Liver (tissue), 9 donors: ENCODE data around the gene KCNK17. TPM values are rescaled to one million over a fixed set of nuclear protein-coding genes. Genes with fewer than 3 reads are reported as not detected.

Source experiments
- DNase-seq: peaks from one replicate; pipeline ENCODE4 v3.0.0-alpha.2; 2017; ENCODE audit warnings: low spot score
- H3K27ac ChIP-seq, 2 donors: one replicate each; pipeline ENCODE4 v1.7.0; 2013; ENCODE audit warnings: inconsistent platforms in 2 of 2, low read length in 2 of 2, control low read depth in 1 of 2, low read depth in 1 of 2, mild to moderate bottlenecking in 1 of 2
- H3K27me3 ChIP-seq, 4 donors: one replicate each; pipeline versions ENCODE4 v1.6.1 to v1.7.0; 2013; ENCODE audit warnings: low read length in 3 of 4, inconsistent platforms in 1 of 4, mild to moderate bottlenecking in 1 of 4, moderate library complexity in 1 of 4; ENCODE audit not compliant: control insufficient read depth in 4 of 4, insufficient read depth in 4 of 4
- H3K36me3 ChIP-seq, 4 donors: one replicate each; pipeline versions ENCODE4 v1.6.1 to v1.7.0; 2013; ENCODE audit warnings: low read length in 3 of 4, mild to moderate bottlenecking in 3 of 4, low read depth in 1 of 4, moderate library complexity in 1 of 4; ENCODE audit not compliant: control insufficient read depth in 4 of 4, insufficient read depth in 3 of 4
- H3K4me1 ChIP-seq, 4 donors: one replicate each; pipeline versions ENCODE4 v1.6.1 to v1.7.0; 2013; ENCODE audit warnings: low read length in 3 of 4, mild to moderate bottlenecking in 3 of 4, moderate library complexity in 1 of 4; ENCODE audit not compliant: control insufficient read depth in 4 of 4, insufficient read depth in 4 of 4
- H3K4me3 ChIP-seq, 3 donors: one replicate each; pipeline versions ENCODE4 v1.6.1 to v1.7.0; 2013; ENCODE audit warnings: low read length in 3 of 3, control low read depth in 1 of 3, low read depth in 1 of 3, mild to moderate bottlenecking in 1 of 3
- H3K9ac ChIP-seq, 2 donors: one replicate each; pipeline ENCODE4 v1.7.0; 2013; ENCODE audit warnings: low read length in 2 of 2, mild to moderate bottlenecking in 2 of 2, moderate library complexity in 2 of 2, control low read depth in 1 of 2, low read depth in 1 of 2
- H3K9me3 ChIP-seq, 4 donors: one replicate each; pipeline versions ENCODE4 v1.6.1 to v1.7.0; 2013; ENCODE audit warnings: low read length in 3 of 4; ENCODE audit not compliant: control insufficient read depth in 4 of 4
- ATF3 ChIP-seq: IDR thresholded peaks from 2 replicates; pipeline ENCODE4 v1.6.1; 2016; ENCODE audit warnings: antibody characterized with exemption
- EGR1 ChIP-seq, 2 donors: IDR thresholded peaks; 2 replicates each; pipeline ENCODE4 v1.6.1; 2016 to 2018; ENCODE audit warnings: antibody characterized with exemption in 2 of 2, low read depth in 2 of 2
- FOXA2 ChIP-seq: IDR thresholded peaks from 2 replicates; pipeline ENCODE4 v1.6.1; 2016; ENCODE audit warnings: antibody characterized with exemption
- HNF4A ChIP-seq, 2 donors: conservative IDR thresholded peaks; 2 replicates each; pipeline ENCODE4 v1.6.1; 2016; ENCODE audit warnings: antibody characterized with exemption in 2 of 2, mild to moderate bottlenecking in 2 of 2
- HNF4G ChIP-seq: IDR thresholded peaks from 2 replicates; pipeline ENCODE4 v1.6.1; 2016; ENCODE audit warnings: antibody characterized with exemption
- MAX ChIP-seq: IDR thresholded peaks from 2 replicates; pipeline ENCODE4 v1.6.1; 2016; ENCODE audit warnings: antibody characterized with exemption
- NR2F2 ChIP-seq: IDR thresholded peaks from 2 replicates; pipeline ENCODE4 v1.6.1; 2016; ENCODE audit warnings: antibody characterized with exemption
- RAD21 ChIP-seq, 2 donors: IDR thresholded peaks; 2 replicates each; pipeline ENCODE4 v1.6.1; 2016; ENCODE audit warnings: antibody characterized with exemption in 2 of 2, mild to moderate bottlenecking in 2 of 2
- RXRA ChIP-seq, 2 donors: IDR thresholded peaks; 2 replicates each; pipeline ENCODE4 v1.6.1; 2017 to 2018; ENCODE audit warnings: antibody characterized with exemption in 2 of 2, mild to moderate bottlenecking in 1 of 2
- SP1 ChIP-seq: IDR thresholded peaks from 2 replicates; pipeline ENCODE4 v1.6.1; 2018; ENCODE audit warnings: antibody characterized with exemption, mild to moderate bottlenecking
- TAF1 ChIP-seq: conservative IDR thresholded peaks from 2 replicates; pipeline ENCODE4 v1.6.1; 2016; ENCODE audit warnings: antibody characterized with exemption, mild to moderate bottlenecking
- YY1 ChIP-seq: IDR thresholded peaks from 2 replicates; pipeline ENCODE4 v1.6.1; 2016; ENCODE audit warnings: antibody characterized with exemption, mild to moderate bottlenecking
- ZBTB33 ChIP-seq: IDR thresholded peaks from 2 replicates; pipeline ENCODE4 v1.6.1; 2016; ENCODE audit warnings: antibody characterized with exemption
- WGBS: extraction: QIAGEN DNeasy Blood & Tissue Kit; methylation state at CpG from one replicate; pipeline ENCODE4 v1.1.7; 2013; 5-methylcytosine and 5-hydroxymethylcytosine counted together
- polyA plus RNA-seq, 2 donors: library from polyadenylated mRNA; stranded (reverse) in 1 of 2; unstranded in 1 of 2; fragments of 200-250 nt in 1 of 2; fragments of >200 nt in 1 of 2; fragmentation: Nextera tagmentation in 1 of 2; extraction: Ambion mirVana in 1 of 2; gene quantifications; one replicate each; pipeline versions ENCODE4 v1.2.1 to v1.2.3, GENCODE V29; 2013 to 2015
- total RNA-seq, 2 donors: library from RNA; depleted of rRNA; stranded (reverse); fragments of >200 nt; gene quantifications; one replicate each; pipeline ENCODE4 v1.2.3, GENCODE V29; 2014
- donor health status: healthy.
- donor health status: healthy.
- donor health status: healthy.
- donor health status: healthy.
- donor health status: healthy.

Gene KCNK17
- total and polyA plus RNA-seq, 4 donors, result 0.19 to 1.9 (median 0.49) TPM

GRCh38 chr6:39268171-39268570 is 46.0 kb downstream of the KCNK17 start:
- Histone ChIP-seq H3K27ac (no peak overlapping the region), H3K27me3 (no peaks in the 10 kb centered on the region), H3K9me3 (no peaks in the 10 kb centered on the region), H3K4me3 (no peak overlapping the region), H3K9ac (no peak overlapping the region), H3K36me3 (no peaks in the 10 kb centered on the region), H3K4me1 (peaks cover 0 to 7% (median 4%) of the 10 kb centered on the region in 4 donors)
- WGBS, result 87% methylated on average over 7 of the region's 7 CpGs
- TF ChIP-seq SP1, result no peak
- TF ChIP-seq TAF1, result no peak
- no peak for TF ChIP-seq NR2F2
- no peak for TF ChIP-seq MAX
- TF ChIP-seq ZBTB33, result no peak
- TF ChIP-seq RAD21 (IDR thresholded peaks at IDR 0.05), result no peak
- TF ChIP-seq ATF3, result no peak
- TF ChIP-seq YY1, result no peak
- TF ChIP-seq EGR1 (IDR thresholded peaks at IDR 0.05; ENCODE audit: low read depth in 2 of 2), result no peak
- no peak for TF ChIP-seq HNF4A (conservative IDR thresholded peaks at IDR 0.05)
- no peak for DNase-seq

GRCh38 chr6:39266782-39267355 is 47.4 kb downstream of the KCNK17 start:
- TF ChIP-seq NR2F2, result no peak
- TF ChIP-seq EGR1 (IDR thresholded peaks at IDR 0.05; ENCODE audit: low read depth in 2 of 2), result no peak
- no peak for TF ChIP-seq RAD21 (IDR thresholded peaks at IDR 0.05)
- TF ChIP-seq ATF3, result no peak
- TF ChIP-seq RXRA (IDR thresholded peaks at IDR 0.05), result no peak
- TF ChIP-seq SP1, result no peak
- TF ChIP-seq TAF1, result no peak
- no peak for TF ChIP-seq HNF4G
- H3K4me1 ChIP-seq, result peaks cover 0 to 13% (median 9%) of the 10 kb centered on the region in 4 donors
- no peaks in the 10 kb centered on the region for H3K36me3 ChIP-seq
- no peak overlapping the region for H3K4me3 ChIP-seq
- H3K9ac ChIP-seq, result no peak overlapping the region
- no peaks in the 10 kb centered on the region for H3K27me3 ChIP-seq
- WGBS, result 87% methylated on average over 5 of the region's 5 CpGs
- no peaks in the 10 kb centered on the region for H3K9me3 ChIP-seq
- H3K27ac ChIP-seq, result no peak overlapping the region
- DNase-seq, result no peak

GRCh38 chr6:39266375-39266774 is 47.8 kb downstream of the KCNK17 start:
- H3K9me3 ChIP-seq, result no peaks in the 10 kb centered on the region
- H3K9ac ChIP-seq, result no peak overlapping the region
- H3K27me3 ChIP-seq, result no peaks in the 10 kb centered on the region
- H3K36me3 ChIP-seq, result no peaks in the 10 kb centered on the region
- H3K4me3 ChIP-seq, result no peak overlapping the region
- DNase-seq, result no peak
- TF ChIP-seq HNF4G (no peak), SP1 (no peak), FOXA2 (no peak)
- 88% methylated on average over 2 of the region's 2 CpGs for WGBS
- no peak overlapping the region for H3K27ac ChIP-seq
- peaks cover 0 to 15% (median 9%) of the 10 kb centered on the region in 4 donors for H3K4me1 ChIP-seq
